UCSD-AML1 (cell line): ENCODE data around the gene TBC1D25.
"Not testable (repeated sequence)": the region's sequence is repeated elsewhere in the genome, so short reads cannot be mapped to it uniquely, and the experiment has no call there.

Experiments used
- DNase-seq: peaks from one replicate; lab custom pipeline; 2025; ENCODE audit not compliant: unreplicated experiment; lab: John Stamatoyannopoulos, UW

The TBC1D25 gene

GRCh38 chrX:48514868-48515460 is 24.6 kb upstream of the TBC1D25 start:
- no peak for DNase-seq

- DNase-seq: no peak
Observed at GRCh38 chrX:48515842-48516241, 23.7 kb upstream of the TBC1D25 start.

- DNase-seq: no peak
Observed at GRCh38 chrX:48516285-48516684, 23.2 kb upstream of the TBC1D25 start.

GRCh38 chrX:48516987-48517386 is 22.5 kb upstream of the TBC1D25 start:
- no peak for DNase-seq

- peak; percentile 18 for DNase-seq
Observed at GRCh38 chrX:48519481-48519880, 20.0 kb upstream of the TBC1D25 start.

GRCh38 chrX:48520455-48520854 is 19.1 kb upstream of the TBC1D25 start:
- DNase-seq: no peak

GRCh38 chrX:48520976-48521352 is 18.6 kb upstream of the TBC1D25 start:
- DNase-seq: no peak

GRCh38 chrX:48521353-48522243 is 17.9 kb upstream of the TBC1D25 start, which contains the start of gene EBP:
Gene EBP (plus strand): TSS chrX:48521808. CDS start chrX:48523772, 1,964 bp downstream.
- peak; percentile 86 for DNase-seq

GRCh38 chrX:48522291-48522690 is 17.2 kb upstream of the TBC1D25 start:
- no peak for DNase-seq

- DNase-seq: no peak
Observed at GRCh38 chrX:48523682-48524081, 15.8 kb upstream of the TBC1D25 start.

- not testable (repeated sequence) for DNase-seq
Observed at GRCh38 chrX:48525853-48526252, 13.7 kb upstream of the TBC1D25 start.

GRCh38 chrX:48530736-48531135 is 8.8 kb upstream of the TBC1D25 start:
- DNase-seq: no peak

GRCh38 chrX:48531358-48531959 is 8.1 kb upstream of the TBC1D25 start:
- no peak for DNase-seq

GRCh38 chrX:48532161-48532560 is 7.4 kb upstream of the TBC1D25 start:
- DNase-seq: no peak

GRCh38 chrX:48533165-48533564 is 6.3 kb upstream of the TBC1D25 start:
- no peak for DNase-seq

GRCh38 chrX:48538641-48539344 is 721 bp upstream of the TBC1D25 start:
- no peak for DNase-seq

- peak; percentile 67 for DNase-seq
Observed at GRCh38 chrX:48540028-48540375, 488 bp downstream of the TBC1D25 start.

- DNase-seq: no peak
Observed at GRCh38 chrX:48540480-48540879, 966 bp downstream of the TBC1D25 start.

GRCh38 chrX:48541140-48541814 is 1.8 kb downstream of the TBC1D25 start:
- no peak for DNase-seq

- DNase-seq: no peak
Observed at GRCh38 chrX:48548871-48549270, 9.4 kb downstream of the TBC1D25 start.
